HG02642 (cell line): ENCODE data around the gene ZNF177.
"Not testable (repeated sequence)": the region's sequence is repeated elsewhere in the genome, so short reads cannot be mapped to it uniquely, and the experiment has no call there.

Experiments used
- ATAC-seq: cut with Tn5 transposase; IDR thresholded peaks from one replicate; pipeline ENCODE4 v1.9.1; 2021; ENCODE audit warnings: mild to moderate bottlenecking; ENCODE audit not compliant: unreplicated experiment, poor library complexity

The ZNF177 gene

GRCh38 chr19:9362905-9363304 is at the start of gene ZNF177:
Gene ZNF177 (plus strand): TSS chr19:9363013. CDS start chr19:9378312, 15,299 bp downstream.
- ATAC-seq = no peak

GRCh38 chr19:9313756-9314155 is 49.1 kb upstream of the ZNF177 start:
- no peak for ATAC-seq

GRCh38 chr19:9321338-9321737 is 41.5 kb upstream of the ZNF177 start:
- ATAC-seq = no peak

- not testable (repeated sequence) for ATAC-seq
These were observed 41.1 kb upstream of the ZNF177 start for GRCh38 chr19:9321756-9322155.

GRCh38 chr19:9322201-9322600 is 40.6 kb upstream of the ZNF177 start:
- ATAC-seq = not testable (repeated sequence)

- peak; percentile 32 for ATAC-seq
These were observed 39.3 kb upstream of the ZNF177 start for GRCh38 chr19:9323557-9323918.

- ATAC-seq = peak; percentile 92
These were observed 38.8 kb upstream of the ZNF177 start, which contains the start of gene ZNF559 for GRCh38 chr19:9323919-9324583. Gene ZNF559 (plus strand): TSS chr19:9324179. CDS start chr19:9338550, 14,371 bp downstream.

GRCh38 chr19:9324584-9324962 is 38.2 kb upstream of the ZNF177 start:
- ATAC-seq = no peak

GRCh38 chr19:9329999-9330398 is 32.8 kb upstream of the ZNF177 start:
- no peak for ATAC-seq

- no peak for ATAC-seq
These were observed 20.1 kb upstream of the ZNF177 start for GRCh38 chr19:9342610-9343304.

- ATAC-seq = no peak
These were observed 17.8 kb upstream of the ZNF177 start for GRCh38 chr19:9345005-9345404.

GRCh38 chr19:9348253-9348652 is 14.6 kb upstream of the ZNF177 start:
- no peak for ATAC-seq

- ATAC-seq = no peak
These were observed 14.1 kb upstream of the ZNF177 start for GRCh38 chr19:9348671-9349070.

GRCh38 chr19:9352505-9352904 is 10.3 kb upstream of the ZNF177 start:
- no peak for ATAC-seq

- ATAC-seq = no peak
These were observed 9.8 kb upstream of the ZNF177 start for GRCh38 chr19:9353011-9353410.

- no peak for ATAC-seq
These were observed 8.2 kb upstream of the ZNF177 start for GRCh38 chr19:9354651-9355050.

GRCh38 chr19:9370738-9371619 is 8.2 kb downstream of the ZNF177 start:
- ATAC-seq = no peak

- no peak for ATAC-seq
These were observed 18.6 kb downstream of the ZNF177 start for GRCh38 chr19:9381361-9381785.

GRCh38 chr19:9406798-9407352 is 44.1 kb downstream of the ZNF177 start:
- no peak for ATAC-seq

GRCh38 chr19:9407827-9408226 is 45.0 kb downstream of the ZNF177 start:
- no peak for ATAC-seq
